Caco-2 (cell line): ENCODE measurements around the gene UNC13C. TPM values are rescaled to one million over a fixed set of nuclear protein-coding genes. Genes with fewer than 3 reads are reported as not detected.

Experiments
- BruUV-seq: library from RNA; stranded (reverse); fragments of 400-500 nt; replicated peaks from 2 replicates; lab custom pipeline; 2021; lab: Mats Ljungman, UMichigan
- CTCF ChIA-PET: fragments of 300-600 bp; sonication (Branson Sonifier 250); formaldehyde crosslinking; loops from one replicate; lab custom pipeline; 2022; ENCODE audit warnings: antibody characterized with exemption; lab: Charles Lee
- POLR2A ChIA-PET: fragments of 300-600 bp; sonication (Branson Sonifier 250); formaldehyde crosslinking; loops from one replicate; lab custom pipeline; 2022; ENCODE audit warnings: antibody characterized with exemption; lab: Charles Lee
- DNase-seq, 2 experiments: peaks; one replicate each; pipeline versions ENCODE4 v3.0.0 to v3.0.0-alpha.2; 2020 to 2022
- H3K27me3 ChIP-seq: replicated peaks from 2 replicates; pipeline ENCODE4 v1.6.0; 2011; ENCODE audit warnings: low read length; ENCODE audit not compliant: control insufficient read depth, insufficient read depth
- H3K36me3 ChIP-seq: 2 replicates; pipeline ENCODE4 v1.5.1; 2011; ENCODE audit warnings: low read length; ENCODE audit not compliant: control insufficient read depth, insufficient read depth
- H3K4me1 ChIP-seq: fragments of 250-450 bp; sonication (Bioruptor Pico); 2 replicates; pipeline ENCODE4 v1.5.1; 2020; ENCODE audit warnings: mild to moderate bottlenecking
- H3K4me3 ChIP-seq: 2 replicates; pipeline ENCODE4 v1.5.1; 2011; ENCODE audit warnings: low read depth, mild to moderate bottlenecking, control low read depth, low read length
- H3K9me3 ChIP-seq: fragments of 250-450 bp; sonication (Bioruptor Pico); 2 replicates; pipeline ENCODE4 v1.5.1; 2020; ENCODE audit warnings: mild to moderate bottlenecking, moderate library complexity
- H3K27ac Mint-ChIP-seq: one replicate; pipeline ENCODE4 v1.8.0; 2022; ENCODE audit warnings: mixed read lengths; ENCODE audit not compliant: unreplicated experiment
- H3K27me3 Mint-ChIP-seq: one replicate; pipeline ENCODE4 v1.8.0; 2022; ENCODE audit warnings: mixed read lengths; ENCODE audit not compliant: insufficient read depth, unreplicated experiment
- H3K36me3 Mint-ChIP-seq: one replicate; pipeline ENCODE4 v1.8.0; 2022; ENCODE audit warnings: mild to moderate bottlenecking, mixed read lengths; ENCODE audit not compliant: insufficient read depth, unreplicated experiment
- H3K4me1 Mint-ChIP-seq: one replicate; pipeline ENCODE4 v1.8.0; 2022; ENCODE audit warnings: low read depth, mixed read lengths; ENCODE audit not compliant: unreplicated experiment
- H3K4me3 Mint-ChIP-seq: one replicate; pipeline ENCODE4 v1.8.0; 2022; ENCODE audit warnings: mild to moderate bottlenecking, moderate library complexity, mixed read lengths; ENCODE audit not compliant: unreplicated experiment
- H3K9me3 Mint-ChIP-seq: one replicate; pipeline ENCODE4 v1.8.0; 2022; ENCODE audit warnings: mixed read lengths; ENCODE audit not compliant: unreplicated experiment
- CTCF ChIP-seq, 2 experiments: fragments of 200-600 bp in 1 of 2; IDR thresholded peaks; 1 replicate in 1 of 2; 2 replicates in 1 of 2; pipeline versions ENCODE4 v1.5.1 to v1.8.0; 2011 to 2022; ENCODE audit warnings: antibody characterized with exemption in 1 of 2, control low read depth in 1 of 2, inconsistent platforms in 1 of 2, low read depth in 1 of 2, low read length in 1 of 2, mild to moderate bottlenecking in 1 of 2, moderate library complexity in 1 of 2; ENCODE audit not compliant: insufficient read depth in 1 of 2, severe bottlenecking in 1 of 2, unreplicated experiment in 1 of 2
- intact Hi-C: fragments of 100-400 bp; cut with micrococcal nuclease; formaldehyde crosslinking; loops from one replicate; pipeline ENCODE4 v1.10.0; 2022; ENCODE audit not compliant: unreplicated experiment
- total RNA-seq: library from RNA; stranded (reverse); gene quantifications from 2 replicates; pipeline ENCODE4 v1.2.3, GENCODE V29; 2022

UNC13C gene
- total RNA-seq, 1 experiment from 2014 or later, result 2.9 TPM

GRCh38 chr15:54307926-54308325 lies 329.7 kb downstream of the UNC13C start:
- Histone ChIP-seq H3K9me3 (no peaks in the 10 kb centered on the region), H3K4me3 (no peak overlapping the region), H3K27me3 (no peaks in the 10 kb centered on the region), H3K36me3 (no peaks in the 10 kb centered on the region), H3K4me1 (no peaks in the 10 kb centered on the region)
- no peak overlapping the region for H3K4me3 Mint-ChIP-seq
- DNase-seq, result no peak
- no TSS peak for BruUV-seq
- H3K27ac Mint-ChIP-seq, result no peak overlapping the region
- no peaks in the 10 kb centered on the region for H3K27me3 Mint-ChIP-seq
- intact Hi-C loops, result no loop called here
- CTCF ChIA-PET, result no interaction called here
- no peaks in the 10 kb centered on the region for H3K9me3 Mint-ChIP-seq
- H3K36me3 Mint-ChIP-seq, result no peaks in the 10 kb centered on the region
- TF ChIP-seq CTCF (IDR thresholded peaks at IDR 0.05; ENCODE audit: insufficient read depth in 1 of 2, low read depth in 1 of 2, low read length in 1 of 2, severe bottlenecking in 1 of 2, unreplicated experiment in 1 of 2), result no peak
- POLR2A ChIA-PET, result no interaction called here
- no peaks in the 10 kb centered on the region for H3K4me1 Mint-ChIP-seq

GRCh38 chr15:54312528-54312927 lies 334.3 kb downstream of the UNC13C start:
- Histone ChIP-seq H3K27me3 (no peaks in the 10 kb centered on the region), H3K4me3 (no peak overlapping the region), H3K4me1 (no peaks in the 10 kb centered on the region), H3K36me3 (no peaks in the 10 kb centered on the region), H3K9me3 (no peaks in the 10 kb centered on the region)
- H3K27ac Mint-ChIP-seq, result no peak overlapping the region
- no peaks in the 10 kb centered on the region for H3K4me1 Mint-ChIP-seq
- TF ChIP-seq CTCF (IDR thresholded peaks at IDR 0.05; ENCODE audit: insufficient read depth in 1 of 2, low read depth in 1 of 2, low read length in 1 of 2, severe bottlenecking in 1 of 2, unreplicated experiment in 1 of 2), result no peak
- BruUV-seq, result no TSS peak
- intact Hi-C loops, result no loop called here
- no peaks in the 10 kb centered on the region for H3K36me3 Mint-ChIP-seq
- CTCF ChIA-PET, result no interaction called here
- POLR2A ChIA-PET, result no interaction called here
- no peaks in the 10 kb centered on the region for H3K27me3 Mint-ChIP-seq
- H3K9me3 Mint-ChIP-seq, result no peaks in the 10 kb centered on the region
- H3K4me3 Mint-ChIP-seq, result no peak overlapping the region
- DNase-seq, result no peak

GRCh38 chr15:54321426-54321825 lies 343.2 kb downstream of the UNC13C start:
- TF ChIP-seq CTCF (IDR thresholded peaks at IDR 0.05; ENCODE audit: insufficient read depth in 1 of 2, low read depth in 1 of 2, low read length in 1 of 2, severe bottlenecking in 1 of 2, unreplicated experiment in 1 of 2), result no peak
- intact Hi-C loops, result no loop called here
- H3K4me3 ChIP-seq, result no peak overlapping the region
- H3K9me3 ChIP-seq, result no peaks in the 10 kb centered on the region
- H3K27me3 Mint-ChIP-seq, result no peaks in the 10 kb centered on the region
- H3K4me3 Mint-ChIP-seq, result no peak overlapping the region
- ChIA-PET POLR2A (no interaction called here), CTCF (no interaction called here)
- H3K27ac Mint-ChIP-seq, result no peak overlapping the region
- H3K9me3 Mint-ChIP-seq, result no peaks in the 10 kb centered on the region
- no peaks in the 10 kb centered on the region for H3K27me3 ChIP-seq
- no TSS peak for BruUV-seq
- no peaks in the 10 kb centered on the region for H3K36me3 Mint-ChIP-seq
- no peak for DNase-seq
- H3K4me1 Mint-ChIP-seq, result no peaks in the 10 kb centered on the region
- H3K36me3 ChIP-seq, result no peaks in the 10 kb centered on the region
- no peaks in the 10 kb centered on the region for H3K4me1 ChIP-seq
